ENCODE measurements around the gene URAD. TPM values are rescaled to one million over a fixed set of nuclear protein-coding genes. Genes with fewer than 3 reads are reported as not detected.
A peak's percentile ranks its signal among the peaks of the same experiment; 100 is the strongest.
"Not testable (repeated sequence)": the region's sequence is repeated elsewhere in the genome, so short reads cannot be mapped to it uniquely, and the experiment has no call there.

The URAD gene
- total RNA-seq, 2 donors from 2014 or later, result not detected

GRCh38 chr13:28005016-28005415 lies 16.5 kb upstream of the URAD start:
- not testable (repeated sequence) for H3K36me3 Mint-ChIP-seq; ATAC-seq; DNase-seq (ENCODE audit: low spot score in 2 of 2); H3K9me3 Mint-ChIP-seq; H3K27ac Mint-ChIP-seq

GRCh38 chr13:28002886-28003698 lies 14.6 kb upstream of the URAD start:
- Mint-ChIP-seq H3K9me3 (no peaks in the 10 kb centered on the region), H3K27ac (no peak overlapping the region), H3K36me3 (no peaks in the 10 kb centered on the region)
- no peak for DNase-seq (ENCODE audit: low spot score in 2 of 2)
- ATAC-seq, result no peak

- Mint-ChIP-seq H3K9me3 (no peaks in the 10 kb centered on the region), H3K27ac (no peak overlapping the region), H3K36me3 (no peaks in the 10 kb centered on the region)
- DNase-seq (ENCODE audit: low spot score in 2 of 2) (no peak), ATAC-seq (no peak)
Measured at GRCh38 chr13:28001837-28002473, 13.5 kb upstream of the URAD start.

GRCh38 chr13:28001049-28001448 lies 12.6 kb upstream of the URAD start:
- H3K27ac Mint-ChIP-seq, result no peak overlapping the region
- ATAC-seq, result no peak

GRCh38 chr13:28000567-28000966 lies 12.1 kb upstream of the URAD start:
- Mint-ChIP-seq H3K27ac (peak overlapping the region in 1 of 2 donors; percentile 20), H3K36me3 (no peaks in the 10 kb centered on the region), H3K9me3 (no peaks in the 10 kb centered on the region)
- ATAC-seq (no peak), DNase-seq (ENCODE audit: low spot score in 2 of 2) (no peak)

More at GRCh38 chr13:28001049-28001448, 12.6 kb upstream of the URAD start:
- no peak for DNase-seq (ENCODE audit: low spot score in 2 of 2)
- Mint-ChIP-seq H3K9me3 (no peaks in the 10 kb centered on the region), H3K36me3 (no peaks in the 10 kb centered on the region)

- Mint-ChIP-seq H3K9me3 (no peaks in the 10 kb centered on the region), H3K36me3 (no peaks in the 10 kb centered on the region), H3K27ac (no peak overlapping the region)
- ATAC-seq, result peak; percentile 52 to 77
- DNase-seq (ENCODE audit: low spot score in 2 of 2), result no peak
Measured at GRCh38 chr13:27997904-27998522, 9.5 kb upstream of the URAD start.

- Mint-ChIP-seq H3K27ac (no peak overlapping the region), H3K36me3 (no peaks in the 10 kb centered on the region), H3K9me3 (no peaks in the 10 kb centered on the region)
- ATAC-seq, result no peak
- no peak for DNase-seq (ENCODE audit: low spot score in 2 of 2)
Measured at GRCh38 chr13:27991881-27992280, 3.4 kb upstream of the URAD start.

GRCh38 chr13:27985600-27985999 lies 2.9 kb downstream of the URAD start:
- Mint-ChIP-seq H3K27ac (no peak overlapping the region), H3K36me3 (no peaks in the 10 kb centered on the region), H3K9me3 (no peaks in the 10 kb centered on the region)
- DNase-seq (ENCODE audit: low spot score in 2 of 2) (no peak), ATAC-seq (no peak)

GRCh38 chr13:27982361-27982760 lies 6.1 kb downstream of the URAD start:
- no peak overlapping the region for H3K27ac Mint-ChIP-seq
- H3K9me3 Mint-ChIP-seq, result no peaks in the 10 kb centered on the region
- ATAC-seq, result no peak
- DNase-seq (ENCODE audit: low spot score in 2 of 2), result no peak
- no peaks in the 10 kb centered on the region for H3K36me3 Mint-ChIP-seq

GRCh38 chr13:27981006-27981708 lies 7.3 kb downstream of the URAD start:
- DNase-seq (ENCODE audit: low spot score in 2 of 2) (no peak), ATAC-seq (no peak)
- H3K27ac Mint-ChIP-seq, result no peak overlapping the region
- H3K9me3 Mint-ChIP-seq, result no peaks in the 10 kb centered on the region
- no peaks in the 10 kb centered on the region for H3K36me3 Mint-ChIP-seq

- H3K27ac Mint-ChIP-seq, result no peak overlapping the region
- H3K9me3 Mint-ChIP-seq, result no peaks in the 10 kb centered on the region
Measured at GRCh38 chr13:27980280-27980998, 8.1 kb downstream of the URAD start.

GRCh38 chr13:27979765-27980279 lies 8.7 kb downstream of the URAD start:
- no peaks in the 10 kb centered on the region for H3K36me3 Mint-ChIP-seq
- H3K9me3 Mint-ChIP-seq, result no peaks in the 10 kb centered on the region
- no peak for ATAC-seq
- H3K27ac Mint-ChIP-seq, result peak overlapping the region in 1 of 2 donors; percentile 24
- DNase-seq (ENCODE audit: low spot score in 2 of 2), result no peak

More at GRCh38 chr13:27980280-27980998, 8.1 kb downstream of the URAD start:
- H3K36me3 Mint-ChIP-seq, result no peaks in the 10 kb centered on the region
- ATAC-seq, result no peak
- no peak for DNase-seq (ENCODE audit: low spot score in 2 of 2)

GRCh38 chr13:27979001-27979643 lies 9.4 kb downstream of the URAD start:
- Mint-ChIP-seq H3K36me3 (no peaks in the 10 kb centered on the region), H3K9me3 (no peaks in the 10 kb centered on the region), H3K27ac (peak overlapping the region in 1 of 2 donors; percentile 24)
- no peak for ATAC-seq
- DNase-seq (ENCODE audit: low spot score in 2 of 2), result no peak

- Mint-ChIP-seq H3K36me3 (no peaks in the 10 kb centered on the region), H3K27ac (peak overlapping the region in 1 of 2 donors; percentile 29), H3K9me3 (no peaks in the 10 kb centered on the region)
- ATAC-seq, result peak in 1 of 2 donors; percentile 8
- DNase-seq (ENCODE audit: low spot score in 2 of 2), result no peak
Measured at GRCh38 chr13:27978301-27978968, 10.1 kb downstream of the URAD start.

All from activated naive CD4-positive, alpha-beta T cell treated with anti-CD3 and anti-CD28 coated beads, Interleukin-2, amount 50 U/mL, for 72 hours (primary cell).